Tibial nerve (tissue), 4 donors: ENCODE results near the gene C1orf198.

Experiments
- EP300 ChIP-seq, 2 donors: sonication (generic); formaldehyde crosslinking; IDR thresholded peaks; one replicate each; pipeline ENCODE4 v1.6.1; 2017; ENCODE audit warnings: antibody characterized with exemption in 2 of 2, mild to moderate bottlenecking in 1 of 2
- POLR2A ChIP-seq, 2 donors: fragments of 450-650 bp; IDR thresholded peaks; one replicate each; pipeline ENCODE4 v1.6.1; 2017; ENCODE audit warnings: antibody characterized with exemption in 2 of 2, mild to moderate bottlenecking in 2 of 2, moderate library complexity in 2 of 2
- TF ChIP-seq, protein P1 (sequence below), 5 experiments: fragments of 200-600 bp in 3 of 5; fragments of 450-650 bp in 2 of 5; sonication (generic) in 3 of 5; IDR thresholded peaks; one replicate each; pipeline ENCODE4 v1.5.1; 2016 to 2019; ENCODE audit warnings: antibody characterized with exemption in 5 of 5, mild to moderate bottlenecking in 3 of 5, moderate library complexity in 2 of 5

GRCh38 chr1:230853731-230854130 is 14.6 kb downstream of the C1orf198 start:
- TF ChIP-seq, protein P1, sequence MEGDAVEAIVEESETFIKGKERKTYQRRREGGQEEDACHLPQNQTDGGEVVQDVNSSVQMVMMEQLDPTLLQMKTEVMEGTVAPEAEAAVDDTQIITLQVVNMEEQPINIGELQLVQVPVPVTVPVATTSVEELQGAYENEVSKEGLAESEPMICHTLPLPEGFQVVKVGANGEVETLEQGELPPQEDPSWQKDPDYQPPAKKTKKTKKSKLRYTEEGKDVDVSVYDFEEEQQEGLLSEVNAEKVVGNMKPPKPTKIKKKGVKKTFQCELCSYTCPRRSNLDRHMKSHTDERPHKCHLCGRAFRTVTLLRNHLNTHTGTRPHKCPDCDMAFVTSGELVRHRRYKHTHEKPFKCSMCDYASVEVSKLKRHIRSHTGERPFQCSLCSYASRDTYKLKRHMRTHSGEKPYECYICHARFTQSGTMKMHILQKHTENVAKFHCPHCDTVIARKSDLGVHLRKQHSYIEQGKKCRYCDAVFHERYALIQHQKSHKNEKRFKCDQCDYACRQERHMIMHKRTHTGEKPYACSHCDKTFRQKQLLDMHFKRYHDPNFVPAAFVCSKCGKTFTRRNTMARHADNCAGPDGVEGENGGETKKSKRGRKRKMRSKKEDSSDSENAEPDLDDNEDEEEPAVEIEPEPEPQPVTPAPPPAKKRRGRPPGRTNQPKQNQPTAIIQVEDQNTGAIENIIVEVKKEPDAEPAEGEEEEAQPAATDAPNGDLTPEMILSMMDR (IDR thresholded peaks at IDR 0.05) = no peak
- TF ChIP-seq POLR2A (IDR thresholded peaks at IDR 0.05) (no peak), EP300 (IDR thresholded peaks at IDR 0.05) (no peak)
